ENCODE data around the gene PTPRG. TPM values are rescaled to one million over a fixed set of nuclear protein-coding genes. Genes with fewer than 3 reads are reported as not detected.
A peak's percentile ranks its signal among the peaks of the same experiment; 100 is the strongest.

The PTPRG gene
- total and polyA plus RNA-seq, 4 donors, result 3.6 to 35.6 (median 8.1) TPM

DNA sequence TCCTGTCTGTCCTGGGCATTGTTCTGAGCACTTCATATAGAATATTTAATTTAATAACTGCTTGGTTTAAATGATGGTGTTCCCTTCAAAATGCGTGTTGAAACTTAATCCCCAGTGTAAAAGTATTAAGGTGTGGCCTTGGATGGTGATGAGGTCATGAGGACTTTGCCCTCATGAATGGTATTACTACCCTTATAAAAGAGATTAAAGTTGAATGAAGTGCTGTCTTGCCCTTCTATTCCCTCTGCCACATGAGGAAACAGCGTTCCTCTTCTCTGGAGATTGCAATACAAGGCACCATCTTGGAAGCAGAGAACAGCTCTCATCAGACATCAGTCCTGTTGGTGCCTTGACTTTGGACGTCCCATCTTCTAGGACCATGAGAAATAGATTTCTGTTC lies 374.4 kb downstream of the PTPRG start:
- 86% methylated on average over 3 of the region's 3 CpGs for WGBS
- no peak for DNase-seq (ENCODE audit: low spot score)
- TF ChIP-seq HNF4A (conservative IDR thresholded peaks at IDR 0.05) (peak in 1 of 2 donors; percentile 32), TAF1 (conservative IDR thresholded peaks at IDR 0.05) (no peak)
- H3K9ac ChIP-seq (ENCODE audit: low read depth in 1 of 2, low read length in 2 of 2), result no peak overlapping the region
- H3K9me3 ChIP-seq (ENCODE audit: control insufficient read depth in 4 of 4, low read length in 3 of 4), result peaks cover 0 to 3% (median 0%) of the 10 kb centered on the region in 4 donors
- H3K36me3 ChIP-seq (ENCODE audit: control insufficient read depth in 4 of 4, insufficient read depth in 3 of 4, low read depth in 1 of 4, low read length in 3 of 4), result no peaks in the 10 kb centered on the region
- H3K27me3 ChIP-seq (ENCODE audit: control insufficient read depth in 4 of 4, insufficient read depth in 4 of 4, low read length in 3 of 4), result no peaks in the 10 kb centered on the region
- no peak overlapping the region for H3K27ac ChIP-seq (ENCODE audit: low read depth in 1 of 2, low read length in 2 of 2)
- no peak overlapping the region for H3K4me3 ChIP-seq (ENCODE audit: low read depth in 1 of 3, low read length in 3 of 3)
- no peaks in the 10 kb centered on the region for H3K4me1 ChIP-seq (ENCODE audit: control insufficient read depth in 4 of 4, insufficient read depth in 4 of 4, low read length in 3 of 4)

DNA sequence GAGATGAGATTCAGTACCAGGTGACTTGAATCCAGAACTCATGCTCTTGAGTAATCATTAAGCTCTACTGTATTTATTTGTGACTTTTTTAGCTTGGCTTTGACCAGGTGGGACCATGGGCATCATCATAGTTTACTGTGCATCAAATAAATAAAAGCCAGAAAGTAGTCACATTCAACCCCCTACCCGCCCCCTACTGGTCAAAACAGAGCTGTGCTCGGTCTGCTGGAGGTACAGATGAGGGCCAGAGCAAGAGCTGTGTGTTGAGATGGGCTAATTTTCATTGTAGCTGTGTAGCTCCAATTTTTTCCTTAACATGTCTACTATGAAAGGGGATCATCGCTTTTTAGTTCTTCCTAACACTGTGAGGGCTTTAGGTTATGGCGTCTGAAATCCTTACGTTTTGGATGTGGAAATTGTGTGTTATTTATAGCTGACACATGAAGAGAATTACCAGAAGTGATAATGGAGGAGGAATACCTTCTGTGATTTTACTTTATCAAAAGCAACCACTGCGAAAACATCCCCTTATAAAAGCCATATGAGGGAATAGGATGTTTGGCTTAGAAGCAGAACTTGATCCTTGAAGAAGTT lies 375.1 kb downstream of the PTPRG start:
- WGBS, result 81% methylated on average over 6 of the region's 6 CpGs
- no peaks in the 10 kb centered on the region for H3K36me3 ChIP-seq (ENCODE audit: control insufficient read depth in 4 of 4, insufficient read depth in 3 of 4, low read depth in 1 of 4, low read length in 3 of 4)
- H3K27me3 ChIP-seq (ENCODE audit: control insufficient read depth in 4 of 4, insufficient read depth in 4 of 4, low read length in 3 of 4), result no peaks in the 10 kb centered on the region
- H3K9ac ChIP-seq (ENCODE audit: low read depth in 1 of 2, low read length in 2 of 2), result no peak overlapping the region
- peaks cover 0 to 3% (median 0%) of the 10 kb centered on the region in 4 donors for H3K9me3 ChIP-seq (ENCODE audit: control insufficient read depth in 4 of 4, low read length in 3 of 4)
- no peak overlapping the region for H3K27ac ChIP-seq (ENCODE audit: low read depth in 1 of 2, low read length in 2 of 2)
- no peaks in the 10 kb centered on the region for H3K4me1 ChIP-seq (ENCODE audit: control insufficient read depth in 4 of 4, insufficient read depth in 4 of 4, low read length in 3 of 4)
- no peak for DNase-seq (ENCODE audit: low spot score)
- TF ChIP-seq, protein P1, sequence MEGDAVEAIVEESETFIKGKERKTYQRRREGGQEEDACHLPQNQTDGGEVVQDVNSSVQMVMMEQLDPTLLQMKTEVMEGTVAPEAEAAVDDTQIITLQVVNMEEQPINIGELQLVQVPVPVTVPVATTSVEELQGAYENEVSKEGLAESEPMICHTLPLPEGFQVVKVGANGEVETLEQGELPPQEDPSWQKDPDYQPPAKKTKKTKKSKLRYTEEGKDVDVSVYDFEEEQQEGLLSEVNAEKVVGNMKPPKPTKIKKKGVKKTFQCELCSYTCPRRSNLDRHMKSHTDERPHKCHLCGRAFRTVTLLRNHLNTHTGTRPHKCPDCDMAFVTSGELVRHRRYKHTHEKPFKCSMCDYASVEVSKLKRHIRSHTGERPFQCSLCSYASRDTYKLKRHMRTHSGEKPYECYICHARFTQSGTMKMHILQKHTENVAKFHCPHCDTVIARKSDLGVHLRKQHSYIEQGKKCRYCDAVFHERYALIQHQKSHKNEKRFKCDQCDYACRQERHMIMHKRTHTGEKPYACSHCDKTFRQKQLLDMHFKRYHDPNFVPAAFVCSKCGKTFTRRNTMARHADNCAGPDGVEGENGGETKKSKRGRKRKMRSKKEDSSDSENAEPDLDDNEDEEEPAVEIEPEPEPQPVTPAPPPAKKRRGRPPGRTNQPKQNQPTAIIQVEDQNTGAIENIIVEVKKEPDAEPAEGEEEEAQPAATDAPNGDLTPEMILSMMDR (IDR thresholded peaks at IDR 0.05; ENCODE audit: low read depth, low read length, missing input control), result peak; percentile 52
- peak; percentile 63 to 82 for TF ChIP-seq RAD21 (IDR thresholded peaks at IDR 0.05)
- no peak for TF ChIP-seq MAX (IDR thresholded peaks at IDR 0.05)
- H3K4me3 ChIP-seq (ENCODE audit: low read depth in 1 of 3, low read length in 3 of 3), result no peak overlapping the region

DNA sequence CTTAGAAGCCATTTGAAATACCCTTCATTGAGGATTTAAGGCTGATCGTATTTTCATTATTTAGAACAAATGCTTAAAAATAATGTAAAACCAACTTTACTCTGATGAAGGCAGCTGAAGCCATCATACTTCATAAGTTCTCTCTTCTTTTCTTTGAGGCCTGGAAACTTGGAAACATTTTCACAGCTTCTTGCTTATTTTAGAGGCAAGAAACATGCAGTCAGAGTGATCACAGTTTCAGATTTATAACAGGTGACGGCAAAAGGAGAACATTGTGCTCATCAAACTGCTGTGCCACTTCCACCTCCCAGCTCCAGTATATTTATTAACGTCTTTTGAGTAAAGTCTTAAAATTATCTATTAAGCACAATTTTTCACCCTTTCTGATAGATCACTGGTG lies 376.1 kb downstream of the PTPRG start:
- no peak for TF ChIP-seq HNF4G (IDR thresholded peaks at IDR 0.05)
- TF ChIP-seq RAD21 (IDR thresholded peaks at IDR 0.05), result no peak
- no peak for TF ChIP-seq EGR1 (IDR thresholded peaks at IDR 0.05; ENCODE audit: low read depth in 2 of 2)
- TF ChIP-seq ZBTB33 (IDR thresholded peaks at IDR 0.05), result no peak
- TF ChIP-seq HNF4A (conservative IDR thresholded peaks at IDR 0.05), result no peak
- TF ChIP-seq NR2F2 (IDR thresholded peaks at IDR 0.05), result no peak
- no peak for TF ChIP-seq FOXA2 (IDR thresholded peaks at IDR 0.05)
- TF ChIP-seq REST (IDR thresholded peaks at IDR 0.05), result no peak
- TF ChIP-seq, protein P2, sequence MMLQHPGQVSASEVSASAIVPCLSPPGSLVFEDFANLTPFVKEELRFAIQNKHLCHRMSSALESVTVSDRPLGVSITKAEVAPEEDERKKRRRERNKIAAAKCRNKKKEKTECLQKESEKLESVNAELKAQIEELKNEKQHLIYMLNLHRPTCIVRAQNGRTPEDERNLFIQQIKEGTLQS (IDR thresholded peaks at IDR 0.05), result no peak
- TF ChIP-seq, protein P1 (IDR thresholded peaks at IDR 0.05; ENCODE audit: low read depth, low read length, missing input control), result no peak
- TF ChIP-seq YY1 (IDR thresholded peaks at IDR 0.05), result no peak
- no peak for TF ChIP-seq JUND (IDR thresholded peaks at IDR 0.05)
- Histone ChIP-seq H3K9me3 (ENCODE audit: control insufficient read depth in 4 of 4, low read length in 3 of 4) (peaks cover 0 to 3% (median 0%) of the 10 kb centered on the region in 4 donors), H3K9ac (ENCODE audit: low read depth in 1 of 2, low read length in 2 of 2) (no peak overlapping the region), H3K4me1 (ENCODE audit: control insufficient read depth in 4 of 4, insufficient read depth in 4 of 4, low read length in 3 of 4) (no peaks in the 10 kb centered on the region), H3K4me3 (ENCODE audit: low read depth in 1 of 3, low read length in 3 of 3) (no peak overlapping the region), H3K36me3 (ENCODE audit: control insufficient read depth in 4 of 4, insufficient read depth in 3 of 4, low read depth in 1 of 4, low read length in 3 of 4) (no peaks in the 10 kb centered on the region), H3K27me3 (ENCODE audit: control insufficient read depth in 4 of 4, insufficient read depth in 4 of 4, low read length in 3 of 4) (no peaks in the 10 kb centered on the region), H3K27ac (ENCODE audit: low read depth in 1 of 2, low read length in 2 of 2) (no peak overlapping the region)
- DNase-seq (ENCODE audit: low spot score), result no peak
- WGBS, result 86% methylated on average over 3 of the region's 3 CpGs

Measured in liver (tissue), 9 donors.